Measurements from ENCODE around the gene DHCR7. TPM values are rescaled to one million over a fixed set of nuclear protein-coding genes. Genes with fewer than 3 reads are reported as not detected.

The DHCR7 gene
- total RNA-seq, 1 donor from 2014 or later = 140 TPM

GRCh38 chr11:71397331-71397860 is 50.8 kb downstream of the DHCR7 start:
- Mint-ChIP-seq H3K27ac (no peak overlapping the region), H3K27me3 (peaks cover 12% of the 10 kb centered on the region), H3K36me3 (ENCODE audit: insufficient read depth) (no peaks in the 10 kb centered on the region), H3K4me3 (ENCODE audit: low read depth) (no peak overlapping the region), H3K9me3 (ENCODE audit: low read depth) (peaks cover 4% of the 10 kb centered on the region), H3K4me1 (ENCODE audit: low read depth) (peaks cover 10% of the 10 kb centered on the region)
- no peak for DNase-seq (ENCODE audit: low spot score, unreplicated experiment)
- TF ChIP-seq CTCF (IDR thresholded peaks at IDR 0.05; ENCODE audit: unreplicated experiment) = no peak

DNA sequence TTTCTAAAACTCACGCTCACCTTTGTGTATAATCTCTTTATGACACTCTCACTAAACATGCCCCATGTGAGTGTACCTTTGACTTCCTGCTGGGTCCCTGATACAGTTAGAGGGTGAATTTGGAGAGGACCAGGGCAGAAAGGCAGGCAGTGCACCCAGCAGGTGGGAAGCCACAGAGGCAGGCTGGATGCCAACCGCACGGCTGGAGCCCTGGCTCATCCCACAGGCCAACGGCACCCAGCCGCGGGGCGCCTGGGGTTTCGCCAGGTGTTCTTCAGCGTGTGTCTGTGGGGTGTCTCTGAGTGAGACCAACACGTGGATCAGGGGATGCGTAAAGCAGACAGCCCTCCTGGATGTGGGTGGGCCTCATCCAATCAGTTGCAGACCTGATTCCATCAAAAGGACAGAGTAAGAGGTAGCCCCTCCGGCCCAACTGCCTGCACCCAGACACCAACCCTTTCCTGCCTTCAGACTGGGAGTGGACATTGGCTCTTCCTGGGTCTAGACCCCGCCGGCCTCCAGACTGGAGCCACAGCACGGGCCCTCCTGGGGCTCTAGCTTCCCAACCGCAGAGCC is 51.6 kb downstream of the DHCR7 start:
- no peak for DNase-seq (ENCODE audit: low spot score, unreplicated experiment)
- H3K36me3 Mint-ChIP-seq (ENCODE audit: insufficient read depth) = no peaks in the 10 kb centered on the region
- H3K27me3 Mint-ChIP-seq = peaks cover 16% of the 10 kb centered on the region
- H3K9me3 Mint-ChIP-seq (ENCODE audit: low read depth) = peaks cover 4% of the 10 kb centered on the region
- H3K4me1 Mint-ChIP-seq (ENCODE audit: low read depth) = peaks cover 12% of the 10 kb centered on the region
- TF ChIP-seq CTCF (IDR thresholded peaks at IDR 0.05; ENCODE audit: unreplicated experiment) = no peak
- no peak overlapping the region for H3K4me3 Mint-ChIP-seq (ENCODE audit: low read depth)
- H3K27ac Mint-ChIP-seq = no peak overlapping the region

DNA sequence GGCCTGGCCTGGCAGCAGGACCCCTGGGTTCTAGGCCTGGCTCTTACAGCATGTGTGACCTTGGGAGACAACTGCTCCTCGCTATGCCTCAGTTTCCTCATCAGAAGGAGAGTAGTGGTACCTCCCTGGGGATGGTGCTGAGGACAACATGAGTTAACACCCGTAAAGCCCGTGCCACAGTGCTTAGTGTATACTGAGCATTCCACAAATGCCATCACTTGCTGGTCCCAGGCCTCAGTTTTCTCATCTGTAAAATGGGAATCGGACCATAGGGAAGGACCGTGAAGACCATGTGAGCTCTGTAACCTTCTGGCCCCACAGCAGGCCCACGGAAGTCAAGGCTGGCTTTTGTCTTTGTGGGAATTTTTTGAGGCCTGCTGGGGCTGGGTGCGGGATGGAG is 52.4 kb downstream of the DHCR7 start:
- peaks cover 23% of the 10 kb centered on the region for H3K27me3 Mint-ChIP-seq
- H3K4me1 Mint-ChIP-seq (ENCODE audit: low read depth) = peaks cover 12% of the 10 kb centered on the region
- H3K9me3 Mint-ChIP-seq (ENCODE audit: low read depth) = peaks cover 4% of the 10 kb centered on the region
- no peak overlapping the region for H3K4me3 Mint-ChIP-seq (ENCODE audit: low read depth)
- no peak for TF ChIP-seq CTCF (IDR thresholded peaks at IDR 0.05; ENCODE audit: unreplicated experiment)
- H3K27ac Mint-ChIP-seq = no peak overlapping the region
- no peaks in the 10 kb centered on the region for H3K36me3 Mint-ChIP-seq (ENCODE audit: insufficient read depth)
- no peak for DNase-seq (ENCODE audit: low spot score, unreplicated experiment)

GRCh38 chr11:71395263-71395560 is 53.0 kb downstream of the DHCR7 start:
- H3K4me1 Mint-ChIP-seq (ENCODE audit: low read depth) = peaks cover 12% of the 10 kb centered on the region
- no peaks in the 10 kb centered on the region for H3K36me3 Mint-ChIP-seq (ENCODE audit: insufficient read depth)
- peaks cover 28% of the 10 kb centered on the region for H3K27me3 Mint-ChIP-seq
- no peak for TF ChIP-seq CTCF (IDR thresholded peaks at IDR 0.05; ENCODE audit: unreplicated experiment)
- DNase-seq (ENCODE audit: low spot score, unreplicated experiment) = no peak
- H3K4me3 Mint-ChIP-seq (ENCODE audit: low read depth) = peak overlapping the region; percentile 43
- H3K27ac Mint-ChIP-seq = peak overlapping the region; percentile 43
- H3K9me3 Mint-ChIP-seq (ENCODE audit: low read depth) = peaks cover 4% of the 10 kb centered on the region

DNA sequence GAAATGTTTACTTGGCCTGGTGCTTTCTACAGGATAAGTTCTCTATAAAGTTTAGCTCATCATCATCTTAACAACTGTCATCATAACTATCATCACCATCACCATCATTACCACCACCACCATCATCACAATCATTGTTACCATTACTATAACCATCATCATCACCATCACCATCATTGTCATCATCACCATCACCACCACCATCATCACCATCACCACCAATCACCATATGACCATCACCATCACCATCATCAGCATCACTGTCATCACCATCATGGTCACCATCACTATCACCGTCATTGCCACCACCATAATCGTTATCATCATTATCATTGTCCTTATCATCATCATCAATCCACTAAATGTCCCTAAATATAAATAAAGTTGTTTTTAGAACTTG is 54.9 kb downstream of the DHCR7 start:
- peaks cover 12% of the 10 kb centered on the region for H3K4me1 Mint-ChIP-seq (ENCODE audit: low read depth)
- DNase-seq (ENCODE audit: low spot score, unreplicated experiment) = no peak
- no peak overlapping the region for H3K27ac Mint-ChIP-seq
- no peak for TF ChIP-seq CTCF (IDR thresholded peaks at IDR 0.05; ENCODE audit: unreplicated experiment)
- peaks cover 38% of the 10 kb centered on the region for H3K27me3 Mint-ChIP-seq
- H3K4me3 Mint-ChIP-seq (ENCODE audit: low read depth) = no peak overlapping the region
- no peaks in the 10 kb centered on the region for H3K36me3 Mint-ChIP-seq (ENCODE audit: insufficient read depth)
- peaks cover 6% of the 10 kb centered on the region for H3K9me3 Mint-ChIP-seq (ENCODE audit: low read depth)

All from progenitor cell of endocrine pancreas (in vitro differentiated cells).